GM19324 (cell line): Measurements from ENCODE around the gene COMMD7.

ENCODE experiments used
- ATAC-seq: cut with Tn5 transposase; IDR thresholded peaks from one replicate; pipeline ENCODE4 v1.9.1; 2021; ENCODE audit warnings: mild to moderate bottlenecking, moderate library complexity; ENCODE audit not compliant: unreplicated experiment, low FRiP score

Gene COMMD7

DNA sequence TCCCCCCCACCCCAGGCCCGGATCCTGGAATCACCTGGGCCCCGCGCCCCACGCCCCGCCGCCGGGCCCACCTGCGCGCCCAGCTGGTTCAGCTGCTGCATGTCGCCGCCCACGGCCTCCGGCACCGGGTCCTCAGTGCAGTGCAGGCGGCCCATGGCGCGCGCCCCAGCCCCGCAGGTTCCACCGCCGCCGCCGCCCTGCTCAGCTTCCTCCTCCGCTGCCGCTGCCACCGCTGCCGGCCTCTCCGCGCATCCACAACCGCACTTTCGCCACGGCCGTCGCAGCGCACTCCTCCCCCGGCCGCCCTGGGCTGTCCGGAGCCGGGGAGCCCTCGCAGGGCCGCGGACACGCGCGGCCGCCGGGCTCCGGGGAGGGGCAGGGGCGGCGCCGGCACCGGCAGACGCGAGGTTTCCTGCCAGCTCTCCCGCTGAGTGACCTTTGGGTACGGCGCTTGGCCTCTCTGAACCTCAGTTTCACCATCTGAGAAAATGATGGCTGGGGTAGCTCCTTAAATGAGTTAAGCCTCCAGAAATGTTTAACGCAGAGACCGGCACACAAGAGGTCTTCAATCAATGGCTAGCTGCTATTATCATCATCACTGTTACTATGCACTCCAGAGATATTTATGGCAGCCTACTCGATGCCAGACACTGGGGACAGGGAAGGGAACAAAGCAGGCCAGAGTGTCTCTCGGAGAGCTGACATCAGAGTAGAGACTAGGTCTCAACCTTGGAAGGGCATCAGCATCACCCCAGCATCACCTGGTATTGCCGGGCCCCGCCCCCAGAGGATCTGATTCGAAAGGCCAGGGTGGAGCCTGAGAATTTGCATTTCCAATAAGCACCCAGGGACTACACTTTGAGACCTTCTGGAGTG lies at the start of gene COMMD7:
Gene COMMD7 (minus strand): TSS at position 231 of the 876 bp plus-strand sequence. CDS start 76 bp downstream, at position 155.
- no peak for ATAC-seq

DNA sequence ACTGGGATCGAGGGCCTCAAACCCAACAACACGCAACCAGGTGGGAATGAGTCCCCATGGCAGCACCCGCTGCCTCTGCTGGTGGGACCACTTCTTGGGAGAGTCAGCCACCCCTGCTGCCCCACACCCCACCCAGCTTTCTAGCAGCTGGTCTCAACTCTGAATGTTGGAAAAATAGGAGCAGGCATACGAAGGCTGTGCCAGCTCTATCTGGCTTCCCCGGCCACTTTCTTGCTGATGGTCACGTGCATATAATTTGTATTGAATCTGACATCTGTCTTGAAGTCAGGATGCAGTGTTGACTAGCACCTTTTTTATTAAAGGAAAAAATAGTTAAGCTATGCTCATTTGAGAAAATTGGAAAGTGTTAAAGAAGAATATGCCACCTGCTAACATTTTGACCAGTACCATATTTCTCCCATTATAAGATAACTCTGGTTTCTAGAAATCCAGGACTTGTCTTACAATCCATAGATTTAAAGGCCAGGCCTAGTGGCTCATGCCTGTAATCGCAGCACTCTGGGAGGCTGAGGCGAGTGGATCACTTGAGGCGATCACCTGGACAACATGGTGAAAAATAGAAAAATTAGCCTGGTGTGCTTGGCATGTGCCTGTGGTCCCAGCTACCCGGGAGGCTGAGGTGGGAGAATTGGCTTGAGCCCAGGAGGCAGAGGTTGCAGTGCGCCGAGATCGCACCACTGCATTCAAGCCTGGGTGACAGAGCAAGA lies 49.6 kb upstream of the COMMD7 start:
- no peak for ATAC-seq

DNA sequence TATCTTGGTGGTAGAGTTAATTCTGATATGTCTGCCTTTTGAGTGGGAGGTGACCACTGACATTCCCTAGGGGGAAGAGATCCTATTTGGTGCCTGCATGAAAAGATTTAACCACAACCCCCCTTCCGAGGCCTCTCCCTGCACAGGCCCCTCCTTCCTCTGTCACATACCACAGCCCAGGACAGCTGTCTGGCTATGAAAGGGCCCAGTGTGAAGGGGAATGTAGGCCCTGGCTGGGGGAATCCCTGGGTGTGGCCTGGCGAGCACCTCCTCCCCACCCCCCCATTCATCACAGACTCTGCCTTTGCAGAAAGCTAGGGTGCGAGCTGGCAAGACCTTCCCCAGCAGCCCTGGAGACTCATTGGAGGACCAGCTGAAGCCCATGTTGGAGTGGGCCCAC lies 49.0 kb upstream of the COMMD7 start:
- ATAC-seq: no peak

DNA sequence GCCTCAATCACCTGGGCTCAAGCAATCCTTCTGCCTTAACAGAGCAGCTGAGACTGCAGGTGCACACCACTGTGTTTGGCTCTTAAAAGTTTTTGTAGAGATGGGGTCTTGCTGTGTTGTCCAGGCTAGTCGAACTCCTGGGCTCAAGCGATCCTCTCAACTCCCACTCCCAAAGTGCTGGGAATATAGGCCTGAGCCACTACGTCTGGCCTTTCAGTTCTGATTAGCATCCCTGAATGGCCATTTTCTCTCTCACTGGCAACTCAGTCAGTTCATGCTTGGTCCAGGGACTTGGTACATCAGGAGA lies 47.4 kb upstream of the COMMD7 start:
- no peak for ATAC-seq

DNA sequence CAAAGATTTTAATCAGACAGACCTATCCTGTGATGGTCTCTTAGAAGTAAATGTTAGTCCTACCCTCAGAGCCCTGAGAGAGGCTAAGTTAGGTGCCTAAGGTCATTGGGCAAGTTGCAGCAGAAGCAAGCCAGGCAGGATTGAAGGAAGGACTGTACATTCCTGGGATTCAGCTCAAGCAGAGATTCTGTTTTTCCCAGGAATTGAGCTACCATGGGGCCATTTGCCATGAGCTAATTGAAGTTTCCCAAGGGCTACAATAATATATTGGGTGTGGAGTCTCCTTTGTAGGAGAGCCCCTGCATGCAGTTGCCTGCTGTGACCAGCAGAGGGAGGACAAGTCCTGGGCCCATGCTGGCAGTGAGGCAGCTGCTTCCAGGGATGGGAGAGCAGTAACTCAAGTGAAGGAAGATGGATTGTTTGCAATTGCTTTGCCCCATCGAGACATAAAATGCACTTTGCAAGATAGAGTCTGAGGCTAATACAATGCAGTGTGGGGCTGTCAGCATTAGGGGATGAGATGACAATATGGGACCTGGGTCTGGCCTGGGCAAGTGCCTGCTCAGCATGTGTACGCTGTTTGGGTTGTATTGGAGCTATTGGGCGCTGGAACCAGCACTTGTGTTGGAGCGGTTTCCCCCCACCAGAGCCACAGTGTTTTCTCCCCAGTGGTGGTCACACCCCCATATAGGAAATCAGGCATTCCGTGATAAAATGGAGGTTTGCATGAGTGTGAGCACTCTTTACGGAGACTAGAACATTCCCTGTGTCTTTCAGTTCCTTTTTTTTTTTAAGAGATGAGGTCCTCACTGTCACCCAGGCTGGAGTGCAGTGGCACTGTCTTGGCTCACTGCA lies 46.9 kb upstream of the COMMD7 start:
- no peak for ATAC-seq

DNA sequence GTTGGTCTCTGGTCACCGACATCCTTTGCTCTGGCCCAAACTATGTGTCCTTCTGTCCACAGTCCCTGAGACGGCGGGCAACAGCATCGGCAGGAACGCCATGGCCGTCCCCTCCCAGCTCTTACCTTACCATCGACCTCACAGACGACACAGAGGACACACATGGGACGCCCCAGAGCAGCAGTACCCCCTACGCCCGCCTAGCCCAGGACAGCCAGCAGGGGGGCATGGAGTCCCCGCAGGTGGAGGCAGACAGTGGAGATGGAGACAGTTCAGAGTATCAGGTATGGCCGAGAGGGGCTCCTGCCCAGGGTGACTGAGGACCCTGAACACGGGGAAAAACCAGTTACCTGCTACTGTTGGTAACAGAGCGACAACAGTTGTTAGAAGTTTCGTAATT lies 43.9 kb upstream of the COMMD7 start:
- no peak for ATAC-seq

DNA sequence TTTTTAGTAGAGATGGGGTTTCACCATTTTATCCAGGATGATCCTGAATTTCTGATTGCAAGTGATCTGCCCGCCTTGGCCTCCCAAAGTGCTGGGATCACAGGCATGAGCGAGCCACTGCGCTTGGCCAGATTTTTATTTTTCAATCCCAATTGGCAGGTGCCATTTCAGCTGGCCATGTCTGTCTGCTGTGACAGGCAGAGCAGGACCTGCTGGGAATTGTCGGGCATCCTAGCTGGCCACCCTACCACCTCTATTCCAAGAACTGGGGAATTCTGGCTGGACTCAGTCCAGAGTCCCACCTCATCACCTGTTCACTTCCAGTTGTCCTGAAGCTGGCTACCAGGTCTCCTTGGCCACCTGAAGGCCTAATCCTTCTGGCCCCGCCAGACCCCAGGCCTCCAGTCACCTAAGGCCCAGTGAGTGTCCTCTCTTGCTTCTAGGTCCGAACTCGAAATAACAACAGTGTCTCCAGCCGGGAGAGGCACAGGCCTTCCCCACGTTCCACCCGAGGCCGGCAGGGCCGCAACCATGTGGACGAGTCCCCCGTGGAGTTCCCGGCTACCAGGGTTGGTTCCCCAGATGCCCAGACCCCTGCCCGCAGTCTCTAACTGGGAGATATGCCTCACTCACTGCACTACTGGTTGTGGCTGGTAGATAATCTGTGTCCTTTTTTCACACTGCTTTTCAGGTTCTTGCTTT lies 42.9 kb upstream of the COMMD7 start:
- ATAC-seq: no peak

DNA sequence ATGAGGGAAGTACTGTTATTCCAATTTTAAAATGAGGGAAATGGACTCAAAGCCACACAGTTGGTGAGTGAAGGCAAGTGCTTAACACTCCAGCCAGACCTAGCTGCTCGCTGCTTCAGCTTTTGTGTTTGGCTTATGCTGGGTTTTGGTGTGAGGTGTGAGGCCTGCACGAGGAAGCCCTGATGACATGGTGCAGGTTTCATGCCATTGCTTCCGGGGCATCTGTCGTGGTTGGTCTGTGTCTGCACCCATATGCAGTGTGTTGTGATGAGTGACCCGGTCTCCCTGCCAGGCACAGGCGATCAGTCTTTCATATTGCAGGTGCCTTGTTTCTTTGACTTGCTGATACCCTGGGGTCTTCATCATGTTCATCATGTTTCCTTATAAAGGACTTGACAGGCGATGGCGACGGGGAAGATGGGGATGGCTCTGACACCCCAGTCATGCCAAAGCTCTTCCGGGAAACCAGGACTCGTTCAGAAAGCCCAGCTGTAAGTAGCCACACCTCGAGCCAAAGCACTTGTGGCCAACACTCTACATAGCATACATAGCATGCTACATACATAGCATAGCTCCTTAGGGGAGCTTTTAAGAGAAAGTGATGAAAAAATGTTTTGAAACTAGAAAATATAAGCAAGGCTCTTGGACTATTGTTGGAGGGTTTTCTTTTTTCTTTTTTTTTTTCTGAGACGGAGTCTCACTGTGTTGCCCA lies 41.3 kb upstream of the COMMD7 start:
- no peak for ATAC-seq

DNA sequence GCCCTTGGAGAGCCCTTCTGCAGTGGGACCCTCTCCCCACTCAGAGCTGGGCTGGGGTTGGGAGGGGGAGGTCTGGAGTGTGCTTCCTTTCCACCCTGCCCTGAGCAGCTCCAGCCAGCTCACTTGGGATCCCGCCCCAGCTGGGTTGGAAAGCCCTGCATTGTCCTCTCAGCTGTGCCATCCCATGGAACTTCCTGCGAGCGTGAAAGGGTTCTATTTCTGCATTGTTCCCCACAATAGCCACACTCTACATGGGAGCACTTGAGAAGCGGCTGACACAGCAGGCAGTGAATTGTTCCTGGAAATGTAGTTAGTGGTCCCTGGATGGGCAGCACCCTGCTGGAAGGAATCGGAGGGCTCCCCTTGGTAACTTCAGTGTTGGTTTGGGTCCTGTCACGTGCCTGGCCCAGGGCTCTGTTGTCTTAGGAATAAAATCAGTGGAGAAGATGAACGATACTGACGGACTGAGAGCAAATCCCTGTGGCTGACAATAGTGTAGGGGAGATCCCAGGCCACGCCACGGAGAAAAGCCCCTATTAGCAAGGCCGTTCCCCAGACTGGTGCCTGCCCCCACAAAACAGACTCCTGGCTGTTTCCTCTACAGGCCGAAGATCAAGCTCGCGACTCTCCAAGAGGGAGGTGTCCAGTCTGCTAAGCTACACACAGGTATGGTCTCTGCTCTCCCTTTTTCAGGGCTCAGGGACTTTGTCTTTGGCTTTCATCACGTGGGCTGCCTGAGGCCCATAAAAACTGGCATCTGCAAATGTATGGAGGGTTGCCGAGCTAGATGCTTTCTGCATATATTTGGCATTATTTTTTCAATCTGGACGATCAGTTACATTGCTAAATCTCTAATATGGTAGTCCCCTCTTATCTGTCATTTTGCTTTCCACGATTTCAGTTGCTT lies 37.7 kb upstream of the COMMD7 start:
- ATAC-seq: no peak

DNA sequence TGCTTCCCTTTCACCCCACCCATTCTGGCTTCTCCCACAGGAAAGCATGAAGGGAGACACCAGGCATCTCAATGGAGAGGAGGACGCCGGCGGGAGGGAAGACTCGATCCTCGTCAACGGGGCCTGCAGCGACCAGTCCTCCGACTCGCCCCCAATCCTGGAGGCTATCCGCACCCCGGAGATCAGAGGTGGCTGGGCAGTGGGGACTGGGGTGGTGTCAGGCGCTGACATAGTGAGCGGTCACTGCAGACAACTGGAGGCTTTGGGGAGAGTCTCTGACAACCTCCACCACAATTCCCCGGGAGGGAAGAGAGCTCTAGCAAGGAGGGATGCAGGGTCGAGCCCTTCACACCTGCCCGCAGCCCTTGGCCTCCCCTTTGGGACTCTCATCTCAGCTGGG lies 37.0 kb upstream of the COMMD7 start:
- no peak for ATAC-seq

DNA sequence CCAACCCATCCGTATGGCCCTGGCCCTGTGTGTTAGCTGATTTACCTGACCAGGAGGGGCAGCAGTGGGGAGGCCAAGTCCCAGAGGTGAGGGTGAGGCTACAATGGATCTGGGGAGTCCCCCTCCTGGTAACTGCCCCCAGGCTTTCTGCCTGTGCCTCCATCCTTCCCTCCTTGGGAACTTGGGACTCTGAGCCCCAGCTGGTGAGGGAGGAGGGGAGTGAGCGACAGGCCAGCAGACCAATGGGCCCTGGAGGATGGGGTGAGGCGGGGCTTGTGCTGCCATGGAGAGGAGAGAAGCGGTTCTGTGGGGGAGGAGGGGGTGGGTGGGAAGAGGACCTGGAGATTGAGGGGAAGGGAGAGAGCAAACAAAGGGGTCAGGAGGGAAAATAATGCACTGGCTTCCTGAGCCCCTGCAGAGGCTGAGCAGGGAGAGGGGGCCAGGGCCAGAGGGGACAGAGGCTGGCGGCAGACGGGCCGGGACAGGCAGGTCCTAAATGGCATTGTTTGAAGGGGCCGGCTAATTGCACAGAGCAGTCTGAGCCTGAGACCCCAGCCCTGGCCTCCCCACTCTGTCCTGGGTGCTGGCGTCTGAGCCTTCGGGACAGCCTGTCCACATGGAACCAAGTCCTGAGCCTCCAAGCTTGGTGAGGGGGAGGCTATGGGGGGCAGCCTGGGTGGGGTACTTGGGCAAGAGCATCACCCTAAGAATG lies 36.4 kb upstream of the COMMD7 start:
- no peak for ATAC-seq

DNA sequence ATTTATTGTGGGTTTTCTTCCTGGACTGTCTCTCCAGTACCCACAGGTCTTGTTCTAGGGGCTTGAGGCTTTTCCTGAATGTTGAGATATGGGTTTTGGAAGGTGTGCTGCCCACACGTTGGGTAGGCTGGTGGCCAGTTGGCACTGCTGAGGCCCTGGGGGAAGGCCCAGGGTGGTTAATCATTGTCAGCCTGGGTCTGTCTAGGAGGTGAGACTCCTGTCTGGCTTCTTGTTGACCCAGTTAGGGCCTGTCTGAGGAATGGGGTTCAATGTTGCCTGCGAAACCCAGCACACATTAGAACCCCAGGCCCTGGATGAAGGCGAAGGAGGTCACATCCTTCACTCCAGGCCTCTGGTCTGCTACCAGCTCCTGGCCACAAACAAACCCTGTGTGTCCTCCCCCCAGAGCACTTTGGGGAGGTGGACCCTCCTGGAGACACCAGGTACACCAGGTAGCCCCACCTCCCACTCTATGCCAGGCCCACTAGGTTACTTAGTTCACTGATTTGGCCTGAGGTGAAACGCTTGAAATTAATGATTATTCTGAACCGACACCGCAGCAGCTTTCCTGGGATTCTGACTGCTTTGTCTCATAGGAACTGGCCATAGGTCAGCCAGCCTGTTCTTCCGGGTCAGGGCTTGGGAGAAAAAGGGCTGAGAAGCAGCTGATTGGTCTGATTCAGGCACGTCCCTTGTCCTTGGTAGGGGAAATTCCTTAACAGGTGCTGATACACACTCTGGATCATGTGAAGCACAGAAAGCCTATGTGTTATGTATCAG lies 34.1 kb upstream of the COMMD7 start:
- ATAC-seq: no peak

DNA sequence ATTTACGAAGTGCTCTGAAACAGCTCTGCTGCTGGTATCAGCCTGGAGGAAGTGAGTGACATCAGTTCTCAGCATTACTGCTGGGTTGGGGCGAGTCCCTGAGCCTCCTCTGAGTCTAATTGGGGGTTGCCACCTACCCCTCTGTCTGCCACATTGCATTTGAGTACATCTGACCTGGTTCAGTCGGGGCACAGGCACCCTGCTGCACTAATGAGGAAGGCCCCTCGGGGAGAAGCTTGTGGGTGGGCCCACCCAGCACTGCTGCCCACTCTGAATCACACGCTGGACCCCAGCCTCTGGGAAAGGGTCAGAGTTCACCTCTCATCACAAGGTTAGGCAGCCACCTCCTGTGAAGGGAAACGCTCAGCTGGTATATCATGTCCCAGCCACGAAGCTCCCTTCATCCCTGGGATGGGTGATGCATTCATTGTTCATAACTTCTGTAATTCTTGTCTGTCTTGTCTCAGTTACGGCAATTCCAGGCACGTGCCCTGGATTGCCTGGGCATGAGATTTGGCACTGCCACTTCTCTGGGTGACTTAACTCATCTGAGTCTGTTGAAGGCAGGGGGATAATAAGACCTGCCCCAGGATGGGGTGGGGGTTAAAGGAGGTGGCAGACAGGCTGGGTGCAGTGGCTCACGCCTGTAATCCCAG lies 32.2 kb upstream of the COMMD7 start:
- ATAC-seq: no peak

DNA sequence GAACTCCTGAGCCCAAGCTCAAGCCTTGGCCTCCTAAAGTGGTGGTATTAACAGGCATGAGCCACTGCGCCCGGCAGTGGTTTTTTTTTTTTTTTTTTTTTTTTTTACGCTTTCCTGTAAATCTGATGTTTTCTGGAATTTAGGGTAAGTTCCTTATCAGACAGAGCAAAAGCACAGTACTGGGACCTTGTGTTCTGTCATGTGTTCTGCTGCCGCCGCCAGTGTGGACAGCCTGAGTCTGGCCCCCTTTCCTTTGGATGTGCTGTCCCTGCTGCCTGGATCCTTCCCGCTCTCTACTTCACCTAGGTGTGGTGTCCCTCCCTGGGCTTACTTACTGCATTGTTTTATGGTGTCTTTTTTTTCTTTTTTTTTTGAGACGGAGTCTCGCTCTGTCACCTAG lies 30.6 kb upstream of the COMMD7 start:
- ATAC-seq: no peak

DNA sequence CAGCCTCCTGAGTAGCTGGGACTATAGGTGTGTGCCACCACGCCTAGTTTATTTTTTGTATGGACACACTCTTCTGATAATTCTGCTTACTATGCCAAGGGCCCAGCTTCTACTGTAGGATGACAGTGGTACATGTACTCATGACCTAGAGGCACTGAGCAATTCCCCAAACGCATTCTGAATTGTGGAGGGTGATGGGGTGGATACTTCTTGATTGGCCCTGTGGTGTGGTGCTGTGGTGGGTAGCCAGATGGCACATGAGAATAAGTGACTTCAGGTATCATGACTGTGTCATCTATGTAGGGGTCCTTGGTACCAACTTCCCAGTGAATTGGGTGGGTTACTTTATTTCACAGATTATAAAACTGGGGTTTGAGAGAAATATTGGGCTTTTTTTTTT lies 30.0 kb upstream of the COMMD7 start:
- ATAC-seq: no peak

DNA sequence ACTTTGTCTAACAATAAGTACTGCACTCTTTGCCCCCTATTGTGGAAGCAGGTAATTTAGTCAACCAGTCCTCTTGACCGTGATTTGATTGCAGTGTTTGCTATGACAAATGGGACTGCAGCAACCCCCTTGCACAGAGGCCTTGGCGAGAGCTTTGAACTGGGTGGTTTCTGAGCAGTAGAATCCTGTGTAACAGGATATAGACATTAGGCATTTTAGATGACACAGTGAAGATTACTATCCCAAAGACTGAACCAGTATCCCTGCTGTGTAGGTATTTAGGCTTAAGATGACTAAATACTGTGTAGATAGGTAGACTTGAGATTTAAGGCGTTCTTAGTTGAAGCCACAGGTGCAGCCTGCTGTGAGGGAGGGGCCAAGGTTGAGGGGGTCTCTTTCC lies 28.8 kb upstream of the COMMD7 start:
- ATAC-seq: no peak
